SK-MEL-5 (cell line): ENCODE data around the gene TLR3. TPM values are rescaled to one million over a fixed set of nuclear protein-coding genes. Genes with fewer than 3 reads are reported as not detected.
A peak's percentile ranks its signal among the peaks of the same experiment; 100 is the strongest.

ENCODE experiments used
- DNase-seq: peaks from one replicate; pipeline ENCODE4 v3.0.0-alpha.2; 2016; ENCODE audit warnings: low read depth, low spot score
- in situ Hi-C: cut with HindIII; loops from 2 replicates; pipeline ENCODE4 v1.10.0; 2016; ENCODE audit warnings: low sequenced_read_pairs, high pct_unique_total_duplicates, low pct_unique_long_range_greater_than_20kb
- small RNA-seq, 2 experiments: library from RNA; depleted of rRNA; stranded (forward); fragments of <200 nt; gene quantifications; one replicate each; pipeline ENCODE3, GENCODE V24; 2014
- total RNA-seq: library from RNA; depleted of rRNA; stranded (reverse); fragments of >200 nt; shearing (Covaris generic); gene quantifications from 2 replicates; pipeline ENCODE4 v1.2.3, GENCODE V29; 2014; rRNA removed

Gene TLR3
- total RNA-seq, 1 experiment from 2014 or later = 6.9 TPM

GRCh38 chr4:186134861-186135260, 65.9 kb downstream of the TLR3 start:
- no peak for DNase-seq
- in situ Hi-C loops = no loop called here

- DNase-seq = peak; percentile 57
- in situ Hi-C loops = no loop called here
Measured at GRCh38 chr4:186137196-186137794, 68.3 kb downstream of the TLR3 start.

Small RNA genes within 50 kb of the gene (small RNA-seq; reads per million reads assigned to genes)
- gene RF00322 (0 reads per million in 2 experiments), gene RNU4-64P (0 reads per million in 2 experiments)

Other genes with a start within 250 kb of the TLR3 start
- gene FAM149A, start 35.5 kb downstream of the TLR3 start, total RNA-seq = 9.0 and 10.1 TPM in 2 replicates
- gene CYP4V2, start 122.4 kb downstream of the TLR3 start, total RNA-seq = 61.6 and 62.8 TPM in 2 replicates
- gene KLKB1, start 158.4 kb downstream of the TLR3 start, total RNA-seq = 0.16 TPM in 1 of 2 replicates, not detected in the other
- not detected in 2 replicates for gene F11, start 197.0 kb downstream of the TLR3 start, total RNA-seq